ENCODE data around the gene ARFRP1.

GRCh38 chr20:63732118-63733095 lies 24.6 kb upstream of the ARFRP1 start:
- TF ChIP-seq CTCF (IDR thresholded peaks at IDR 0.05; ENCODE audit: insufficient read depth, low read length) (no peak), REST (IDR thresholded peaks at IDR 0.05; ENCODE audit: insufficient replicate concordance, low read depth) (no peak), POLR2AphosphoS5 (IDR thresholded peaks at IDR 0.05; ENCODE audit: low read depth) (no peak)

Data from HL-60 (cell line).